Activated CD4-positive, alpha-beta T cell treated with anti-CD3 and anti-CD28 coated beads for 1 hour (primary cell): Measurements from ENCODE around the gene NFYA.
"Not testable (repeated sequence)": the region's sequence is repeated elsewhere in the genome, so short reads cannot be mapped to it uniquely, and the experiment has no call there.

Experiments
- DNase-seq: peaks from one replicate; pipeline ENCODE4 v3.0.0-alpha.2; 2020

NFYA gene

DNA sequence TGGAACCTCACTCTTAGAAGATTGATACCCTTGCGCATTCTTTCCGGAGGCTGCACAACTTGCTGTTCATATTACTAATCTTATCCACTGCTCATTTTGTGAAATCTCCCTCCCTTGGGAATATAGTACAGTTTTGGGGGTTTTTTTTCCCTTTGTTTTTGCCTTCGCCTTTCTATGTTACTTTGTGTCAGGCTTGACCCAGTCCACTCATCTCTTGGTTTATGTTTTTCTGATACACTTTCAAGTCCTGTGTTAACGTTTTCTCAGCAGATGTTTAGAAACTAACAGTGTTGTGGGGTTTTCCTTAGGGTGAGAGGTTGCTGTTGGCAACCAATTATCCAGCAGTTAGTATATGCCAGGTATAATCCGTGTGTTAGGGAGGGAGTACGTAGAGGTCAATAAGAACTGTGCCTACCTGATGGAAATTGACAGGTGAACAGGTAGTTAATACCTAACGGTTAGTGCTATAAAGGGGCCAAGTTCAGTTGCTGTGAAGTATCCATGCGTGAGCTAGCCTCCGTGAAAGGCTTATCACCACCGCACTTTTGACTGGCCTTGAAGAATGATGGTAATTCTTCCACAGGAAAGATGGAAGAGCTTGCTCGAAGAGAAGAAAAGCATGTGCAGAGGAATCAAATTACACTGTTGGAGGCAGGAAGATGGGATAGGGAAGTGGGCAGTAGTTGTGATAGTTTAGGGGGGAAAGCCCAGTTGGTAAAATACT is 1.4 kb downstream of the NFYA start:
- no peak for DNase-seq

DNA sequence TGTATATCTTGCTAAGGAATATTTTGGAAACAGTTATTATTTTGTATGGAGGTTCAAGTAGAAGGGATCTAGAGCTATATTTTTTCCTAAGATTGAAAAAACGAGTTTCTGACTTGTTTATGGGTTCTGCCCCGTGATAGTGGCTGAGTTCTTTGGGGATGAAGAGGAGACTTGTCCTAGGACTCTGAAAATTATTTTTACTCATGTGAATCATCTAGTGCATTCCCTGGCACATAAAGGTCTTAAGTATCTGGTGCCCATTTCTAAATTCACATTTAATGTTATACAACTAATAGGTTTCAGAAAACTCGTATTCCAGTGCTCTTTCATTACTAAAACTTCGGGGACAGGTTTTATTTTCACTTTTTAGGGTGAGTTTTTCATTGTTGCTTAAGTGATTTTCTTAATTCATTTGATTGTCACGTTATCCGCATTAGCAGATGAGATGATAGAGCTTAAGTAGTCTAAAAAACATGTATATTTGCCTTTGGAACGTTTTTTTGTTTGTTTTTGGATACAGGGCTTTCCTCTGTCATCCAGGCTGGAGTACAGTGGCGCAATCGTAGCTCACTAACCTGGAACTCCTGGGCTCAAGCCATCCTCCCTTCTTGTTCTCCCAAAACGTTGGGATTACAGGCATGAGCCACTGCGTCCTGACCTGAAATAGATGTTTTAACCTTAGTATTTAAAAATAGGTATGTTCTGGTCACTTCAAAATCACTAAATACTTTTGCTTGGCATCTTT is 2.1 kb downstream of the NFYA start:
- DNase-seq = no peak

DNA sequence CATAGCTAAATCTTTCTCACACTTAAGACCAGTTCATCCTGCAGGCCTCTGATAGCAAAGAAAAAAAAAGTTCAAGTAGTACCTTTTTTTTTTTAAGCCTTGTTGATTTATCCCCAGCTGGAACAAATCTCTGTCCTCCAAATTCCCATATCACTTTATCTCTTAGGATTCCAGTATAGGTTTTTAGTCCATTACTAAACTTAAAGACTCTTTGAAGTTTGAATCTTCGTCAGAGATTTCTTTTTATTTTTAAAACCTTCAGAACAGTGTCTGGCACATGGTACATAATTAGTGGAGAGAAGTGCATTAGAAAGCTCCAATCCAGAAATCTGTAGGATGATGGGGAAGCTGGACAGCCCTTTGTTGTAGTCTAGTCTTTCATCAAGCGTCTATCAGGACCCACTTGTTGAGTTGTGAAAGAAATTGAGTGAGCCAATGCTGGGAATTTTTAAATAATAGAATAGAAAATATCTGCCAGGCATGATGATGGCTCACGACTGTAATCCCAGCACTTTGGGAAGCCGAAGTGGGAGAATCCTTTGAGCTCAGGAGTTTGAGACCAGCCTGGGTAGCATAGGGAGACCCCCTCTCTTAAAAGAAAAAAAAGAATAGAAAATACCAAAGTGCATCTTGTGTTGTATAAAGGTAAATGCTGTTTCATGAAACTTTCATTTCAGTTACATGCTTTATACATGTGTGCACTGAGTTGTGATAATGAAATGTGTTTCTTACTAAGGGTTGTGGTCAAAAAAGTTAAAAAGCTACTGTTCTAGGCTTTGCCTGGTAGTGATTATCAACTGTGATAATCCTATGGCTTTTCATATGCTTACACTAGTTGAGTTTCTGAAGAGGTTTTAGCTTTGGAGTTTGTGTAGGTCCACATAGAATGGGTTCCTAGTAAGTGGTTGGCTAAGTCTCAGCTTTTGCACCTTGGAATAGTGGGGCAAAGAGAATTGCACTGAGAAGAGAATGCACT is 3.2 kb downstream of the NFYA start:
- DNase-seq = no peak

DNA sequence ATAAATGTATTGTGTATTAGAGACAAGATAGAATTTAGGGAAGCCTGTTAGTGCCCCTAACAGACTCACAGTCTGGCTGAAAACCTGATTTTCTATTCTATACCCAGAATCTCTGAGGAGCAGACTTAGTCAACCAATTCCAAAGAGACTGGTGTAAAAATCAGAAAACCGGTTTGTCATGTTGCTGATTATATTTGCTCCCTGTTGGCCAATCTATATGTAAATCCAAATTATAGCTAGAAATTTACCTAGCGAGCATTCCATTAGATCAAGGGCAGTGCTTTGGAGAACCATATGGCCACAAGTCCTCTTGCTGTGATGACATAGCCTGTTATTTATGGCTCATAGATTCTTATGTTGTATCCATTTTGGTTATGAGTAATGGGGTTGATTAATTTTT is 4.8 kb downstream of the NFYA start:
- DNase-seq = no peak

DNA sequence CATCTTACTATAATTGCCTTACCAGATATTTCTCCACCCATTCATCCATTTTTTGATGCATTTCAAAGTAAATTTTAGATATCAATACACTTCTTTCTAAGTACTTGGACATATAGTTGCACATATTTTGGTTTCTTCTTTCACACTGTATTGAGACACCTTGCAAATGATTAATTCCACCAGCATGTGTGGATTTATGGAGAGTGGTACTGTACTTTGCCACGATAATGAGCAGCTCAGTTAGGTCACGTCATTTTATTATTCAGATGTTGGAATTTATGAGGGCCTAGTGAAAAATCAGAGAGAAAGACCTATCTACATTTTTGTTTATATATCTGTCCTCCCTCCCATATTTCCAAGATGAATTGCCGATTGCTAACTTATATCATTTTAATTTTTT is 5.3 kb downstream of the NFYA start:
- no peak for DNase-seq

DNA sequence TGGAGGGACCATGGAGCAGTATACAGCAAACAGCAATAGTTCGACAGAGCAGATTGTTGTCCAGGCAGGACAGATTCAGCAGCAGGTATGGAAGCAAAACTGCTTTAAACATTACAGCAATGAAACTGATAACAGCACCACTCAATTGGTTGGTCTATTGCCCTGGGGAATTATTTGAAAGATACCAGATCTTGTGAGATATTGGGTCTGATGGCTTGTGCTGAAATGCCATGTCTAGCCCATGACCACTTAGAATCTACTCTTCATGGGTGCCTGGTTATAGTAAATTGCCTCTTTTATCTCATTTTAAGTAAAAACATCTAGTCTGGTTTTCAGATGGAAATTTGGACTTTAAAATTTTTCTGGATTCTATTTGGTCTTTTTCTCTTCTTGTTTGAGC is 6.3 kb downstream of the NFYA start:
- no peak for DNase-seq

DNA sequence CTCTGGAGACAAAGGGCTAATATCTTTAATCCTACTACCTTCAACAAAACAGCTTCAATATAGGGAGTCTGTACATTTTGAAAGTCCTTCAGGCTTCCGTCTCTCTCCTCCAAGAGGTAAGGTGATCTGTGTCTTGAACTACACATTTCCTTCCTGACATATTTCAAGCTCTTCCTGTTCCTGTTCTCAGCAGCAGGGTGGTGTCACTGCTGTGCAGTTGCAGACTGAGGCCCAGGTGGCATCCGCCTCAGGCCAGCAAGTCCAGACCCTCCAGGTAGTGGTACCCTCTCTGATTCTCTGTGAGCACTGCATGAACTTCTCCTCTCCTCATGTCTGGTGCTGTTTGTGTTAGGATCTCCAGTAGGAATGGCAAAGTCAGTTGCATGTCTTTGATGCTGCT is 7.8 kb downstream of the NFYA start:
- no peak for DNase-seq

DNA sequence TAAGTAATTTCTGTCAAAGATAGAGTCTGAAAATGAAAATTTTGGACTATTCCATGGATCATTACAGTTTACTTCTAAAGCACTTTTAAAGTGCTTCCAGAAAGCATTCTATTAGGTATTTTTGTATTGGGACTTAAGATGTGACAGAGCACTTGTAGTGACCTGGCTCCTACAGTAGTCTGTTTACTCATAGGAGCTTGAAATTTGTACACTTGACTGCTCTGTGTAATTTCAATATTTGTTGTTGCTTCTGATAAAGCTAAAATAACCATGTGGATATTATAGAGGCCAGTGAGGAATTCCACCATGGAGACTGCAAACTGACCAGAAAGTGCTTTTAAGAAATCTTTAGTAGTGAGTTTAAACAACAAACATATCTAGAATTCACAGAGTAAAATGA is 10.3 kb downstream of the NFYA start:
- DNase-seq = no peak

DNA sequence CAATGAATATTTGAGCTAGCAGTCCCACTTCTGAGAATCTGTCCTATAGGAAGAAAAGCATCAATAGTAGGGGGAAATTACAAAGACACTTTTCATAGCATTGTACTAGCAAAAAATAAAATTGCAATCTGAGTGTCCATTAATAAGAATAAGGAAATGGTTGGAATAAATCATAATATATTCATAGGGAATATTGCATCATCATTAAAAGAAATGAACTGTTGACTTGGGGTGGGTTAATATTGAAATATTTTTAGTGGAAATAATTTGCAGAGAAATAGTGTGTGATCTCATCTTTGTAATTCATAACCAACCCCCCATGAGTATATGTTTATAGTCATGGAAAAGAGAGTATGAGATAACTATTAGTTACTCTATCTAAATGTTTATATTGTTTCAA is 12.4 kb downstream of the NFYA start:
- no peak for DNase-seq

DNA sequence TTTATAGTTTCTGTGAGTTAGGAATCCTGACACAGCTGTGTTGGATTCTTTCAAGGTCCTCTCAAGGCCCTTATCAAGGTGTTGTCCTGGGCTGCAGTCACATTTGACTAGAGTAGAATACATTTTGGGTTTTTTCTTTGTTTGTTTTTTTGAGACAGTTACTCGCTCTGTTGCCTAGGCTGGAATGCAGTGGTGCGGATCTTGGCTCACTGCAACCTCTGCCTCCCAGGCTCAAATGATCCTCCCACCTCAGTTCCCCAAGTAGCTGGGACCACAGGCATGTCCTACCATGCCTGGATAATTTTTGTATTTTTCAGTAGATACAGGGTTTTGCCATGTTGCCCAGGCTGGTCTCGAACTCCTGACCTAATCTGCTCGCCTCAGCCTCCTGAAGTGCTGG is 15.7 kb downstream of the NFYA start:
- DNase-seq = no peak

DNA sequence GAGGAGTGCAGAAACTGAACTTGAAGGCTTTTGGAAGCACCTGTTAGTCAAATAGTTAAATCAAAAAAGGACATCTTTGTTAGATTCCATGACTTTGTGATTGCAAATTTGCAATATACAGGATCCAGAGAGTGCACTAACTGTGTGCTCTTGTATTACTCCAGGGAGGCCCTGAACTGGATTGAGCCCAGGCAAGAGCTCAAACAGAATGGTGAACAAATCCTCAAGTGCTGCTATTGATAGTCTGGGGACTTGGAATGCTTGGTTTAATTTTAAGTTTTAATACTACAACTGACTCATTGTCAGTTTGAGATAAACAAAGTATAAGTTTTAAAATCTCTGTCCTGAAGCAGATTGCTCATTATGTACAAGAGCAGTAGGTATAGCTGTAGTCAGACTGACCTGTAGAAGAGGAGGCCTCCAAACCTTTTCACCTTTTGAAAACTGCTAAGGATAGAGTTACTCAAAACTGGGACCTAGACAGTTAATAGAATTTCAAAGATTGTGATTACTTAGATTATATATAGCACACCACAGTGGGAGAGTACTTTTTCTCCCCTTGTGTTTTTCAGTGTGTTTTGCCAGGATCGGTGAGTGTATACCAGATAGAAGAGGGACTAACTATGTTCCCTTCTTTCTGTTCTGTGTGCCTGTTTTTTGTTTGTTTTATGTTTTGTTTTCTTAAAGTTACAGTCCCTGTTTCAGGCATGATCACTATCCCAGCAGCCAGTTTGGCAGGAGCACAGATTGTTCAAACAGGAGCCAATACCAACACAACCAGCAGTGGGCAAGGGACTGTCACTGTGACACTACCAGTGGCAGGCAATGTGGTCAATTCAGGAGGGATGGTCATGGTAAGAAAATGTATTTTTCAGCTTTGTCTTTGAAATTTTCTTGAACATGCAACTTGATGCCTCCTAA is 18.3 kb downstream of the NFYA start:
- DNase-seq = no peak

DNA sequence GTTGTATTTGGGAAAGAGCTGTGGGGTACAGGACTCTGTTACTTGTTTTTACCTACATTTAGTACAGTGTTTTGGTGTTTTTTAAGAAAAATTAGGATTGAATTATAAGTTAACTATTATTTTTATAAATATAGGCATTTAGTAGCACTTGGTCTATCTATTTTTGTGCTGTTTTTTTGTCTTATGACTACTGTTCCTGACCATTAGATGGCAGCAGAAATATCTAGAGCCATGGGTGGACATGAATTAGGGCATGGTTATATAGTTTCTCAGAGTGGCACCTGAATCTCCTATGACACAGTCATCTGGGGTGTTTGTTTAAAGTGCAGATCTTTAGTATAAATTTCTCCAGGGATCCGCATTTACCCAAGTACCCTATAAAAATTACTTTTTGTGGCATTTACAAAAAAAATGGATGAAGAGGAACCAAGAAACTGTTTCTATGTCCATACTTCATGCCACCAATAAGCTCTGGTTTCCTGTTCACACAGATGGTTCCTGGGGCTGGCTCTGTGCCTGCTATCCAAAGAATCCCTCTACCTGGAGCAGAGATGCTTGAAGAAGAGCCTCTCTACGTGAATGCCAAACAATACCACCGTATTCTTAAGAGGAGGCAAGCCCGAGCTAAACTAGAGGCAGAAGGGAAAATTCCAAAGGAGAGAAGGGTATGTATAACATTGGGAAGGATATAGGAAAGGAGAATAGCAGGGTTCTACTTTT is 19.8 kb downstream of the NFYA start:
- no peak for DNase-seq

DNA sequence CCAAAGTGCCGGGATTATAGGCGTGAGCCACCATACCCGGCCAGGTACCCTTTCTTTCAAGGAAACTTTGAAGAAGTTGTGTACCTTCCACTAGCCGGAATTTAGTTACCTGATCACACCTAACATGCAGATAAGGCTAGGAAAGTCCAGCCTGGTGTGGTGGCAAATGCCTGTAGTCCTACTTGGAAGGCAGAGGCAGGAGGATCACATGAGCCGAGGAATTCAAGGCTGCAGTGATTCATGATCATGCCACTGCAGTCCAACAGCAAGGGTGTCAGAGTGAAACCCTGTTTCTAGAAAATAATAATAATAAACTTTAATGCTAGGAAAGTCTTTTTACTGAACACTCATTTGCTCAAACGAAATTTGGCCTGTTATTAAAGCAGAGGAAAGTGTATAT is 21.0 kb downstream of the NFYA start:
- DNase-seq = no peak

DNA sequence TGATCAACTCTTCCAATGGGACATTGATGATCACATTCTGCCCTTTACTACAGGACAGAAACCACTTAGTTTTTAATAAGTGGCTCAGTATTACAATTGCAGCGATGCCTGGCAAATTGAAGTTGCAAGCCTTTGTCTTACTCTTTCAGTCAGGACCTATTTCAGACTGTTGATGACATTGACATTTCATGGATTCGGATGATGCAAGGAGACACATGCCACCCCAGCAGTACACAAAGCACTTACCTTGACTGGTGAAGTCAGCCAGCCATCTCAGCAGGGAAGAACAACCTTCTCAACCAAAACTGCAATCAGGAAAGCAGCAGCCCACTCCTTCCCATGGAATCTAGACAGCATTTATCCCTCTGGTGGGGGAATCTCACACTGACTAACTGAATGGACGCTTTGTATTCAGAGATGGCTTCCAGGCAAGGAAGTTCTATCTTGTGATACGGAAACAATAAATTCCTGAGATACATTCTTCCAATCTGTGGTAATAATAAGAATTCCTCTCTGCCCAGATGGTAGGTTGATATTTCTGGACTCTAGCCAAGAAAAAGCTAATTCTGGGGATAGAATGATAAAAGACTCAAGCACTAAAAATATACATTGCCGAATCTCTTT is 24.8 kb downstream of the NFYA start:
- no peak for DNase-seq

DNA sequence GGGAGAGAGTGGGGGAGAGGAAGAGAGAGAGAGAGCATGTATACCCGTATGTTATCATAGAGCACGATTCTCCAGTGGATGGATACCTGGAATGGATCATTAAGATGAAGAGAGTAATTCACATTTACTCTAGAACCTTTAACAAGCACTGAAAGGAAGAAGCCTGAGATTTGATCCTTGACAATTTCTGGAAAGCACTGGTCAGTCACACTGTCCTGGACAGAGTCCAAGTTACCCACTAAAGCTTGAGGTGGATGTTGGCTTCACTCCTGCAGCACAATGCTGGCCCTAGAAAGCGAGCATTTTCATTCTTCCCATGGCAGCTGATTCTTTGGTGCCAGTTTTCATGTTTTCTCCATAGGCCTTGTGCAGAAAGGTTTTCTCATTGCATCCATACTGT is 25.6 kb downstream of the NFYA start:
- no peak for DNase-seq

DNA sequence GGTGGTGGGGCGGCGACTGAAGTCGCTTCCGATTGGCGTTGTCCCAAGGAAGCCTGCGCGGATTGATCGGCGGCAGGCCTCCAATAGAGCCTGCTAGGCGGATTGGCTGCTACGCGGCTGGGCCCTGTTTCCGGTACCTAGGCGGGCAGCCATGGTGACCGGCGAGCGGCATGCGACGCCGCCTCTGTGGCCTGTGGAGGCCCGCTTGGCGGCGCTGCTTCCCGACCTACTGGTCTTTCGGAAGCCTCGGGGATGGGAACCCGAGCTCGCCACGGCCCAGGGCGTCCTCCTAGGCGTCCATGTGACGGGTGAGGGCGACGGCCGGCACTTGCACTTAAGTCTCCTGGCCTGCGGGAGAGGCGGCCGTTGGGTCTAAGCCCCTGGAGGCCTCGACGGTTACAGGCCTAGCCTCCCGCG is 28.1 kb downstream of the NFYA start:
- no peak for DNase-seq

DNA sequence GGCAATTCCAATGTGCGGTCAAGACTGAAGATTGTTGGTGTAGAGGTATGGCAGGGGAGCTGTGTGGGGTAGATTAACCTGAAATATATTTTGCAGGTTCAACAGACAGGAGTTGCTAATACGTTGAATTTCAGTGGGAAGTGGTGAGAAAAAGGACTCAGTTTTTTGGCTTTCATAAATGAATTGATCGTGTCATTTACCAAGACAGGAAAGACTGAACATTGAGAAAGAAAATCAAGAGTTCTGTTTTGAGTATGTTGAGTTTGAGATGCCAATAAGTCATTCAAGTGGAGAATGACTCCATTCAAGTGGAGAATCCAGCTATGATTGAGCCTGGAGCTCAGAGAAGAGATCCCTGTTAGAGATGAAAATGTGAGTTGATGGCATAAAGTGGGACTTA is 31.1 kb downstream of the NFYA start:
- DNase-seq = no peak

DNA sequence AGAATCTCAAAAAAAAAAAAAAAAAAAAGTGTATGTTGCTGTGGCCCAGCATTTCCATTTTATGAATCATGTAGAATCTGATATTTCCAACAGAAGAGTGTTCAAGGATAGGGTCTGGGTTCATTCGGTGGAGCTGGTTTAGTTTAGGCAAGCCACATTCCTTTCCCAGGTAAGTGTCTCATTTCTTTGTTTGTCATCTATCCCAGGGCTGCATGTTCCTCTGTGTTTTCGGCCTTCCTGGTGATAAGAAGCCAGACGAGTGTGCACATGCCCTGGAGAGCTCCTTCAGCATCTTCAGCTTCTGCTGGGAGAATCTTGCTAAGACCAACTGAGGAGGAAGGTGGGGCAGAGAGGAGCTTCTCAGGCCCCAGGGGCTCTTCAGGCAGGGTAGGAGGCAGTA is 38.2 kb downstream of the NFYA start:
- DNase-seq = no peak

DNA sequence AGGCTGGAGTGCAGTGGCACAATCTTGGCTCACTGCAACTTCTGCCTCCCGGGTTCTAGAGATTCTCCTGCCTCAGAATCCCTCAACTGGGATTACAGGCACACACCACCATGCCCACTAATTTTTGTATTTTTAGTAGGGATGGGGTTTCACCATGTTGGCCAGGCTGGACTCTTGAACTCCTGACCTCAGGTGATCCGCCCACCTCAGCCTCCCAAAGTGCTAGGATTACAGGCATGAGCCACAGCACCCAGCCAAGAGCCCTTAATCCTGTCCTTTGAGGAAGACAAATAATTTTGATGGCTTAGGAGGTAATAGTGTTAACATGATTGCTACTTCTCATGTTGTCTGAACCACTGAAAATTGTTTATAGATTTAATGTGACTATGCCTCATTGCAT is 42.3 kb downstream of the NFYA start:
- not testable (repeated sequence) for DNase-seq

DNA sequence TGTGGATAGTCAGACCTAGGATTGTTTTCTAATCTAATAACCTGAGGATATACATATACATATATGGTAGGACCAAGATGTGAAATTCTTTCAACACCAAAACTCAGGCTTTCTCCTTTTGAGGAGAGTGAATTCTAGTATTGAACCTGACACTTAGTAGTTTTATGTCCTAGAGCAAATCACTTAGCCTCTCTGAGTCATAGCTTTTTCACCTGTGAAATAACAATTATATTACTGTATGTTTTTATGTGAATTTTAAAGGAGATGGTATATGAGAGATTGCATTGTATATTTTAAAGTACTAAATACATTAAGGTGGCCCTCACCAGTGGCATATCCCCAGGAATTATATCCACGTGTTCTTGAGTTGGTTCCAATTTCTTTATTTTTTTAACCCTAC is 46.7 kb downstream of the NFYA start:
- DNase-seq = no peak

DNA sequence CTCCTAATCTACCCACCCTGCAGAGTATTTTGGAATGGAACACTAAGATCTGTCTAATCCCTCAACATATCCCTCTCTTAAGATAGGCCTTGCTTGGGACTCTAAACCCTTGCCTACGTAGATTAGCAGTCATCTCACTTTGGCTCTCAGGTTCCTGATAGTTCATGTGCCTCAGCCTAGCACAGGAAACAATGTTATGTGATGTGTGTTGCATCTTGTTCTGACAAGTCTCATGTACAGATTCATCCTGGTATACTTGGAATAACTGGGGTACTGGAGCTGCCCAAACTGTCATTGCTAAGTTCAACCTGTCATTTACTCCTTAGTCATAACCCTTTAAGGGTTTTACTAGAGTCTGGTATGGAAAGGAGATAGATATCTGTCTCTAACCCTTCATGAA is 47.3 kb downstream of the NFYA start:
- DNase-seq = no peak
